ENCODE results near the gene SMYD3.

Gene SMYD3

DNA sequence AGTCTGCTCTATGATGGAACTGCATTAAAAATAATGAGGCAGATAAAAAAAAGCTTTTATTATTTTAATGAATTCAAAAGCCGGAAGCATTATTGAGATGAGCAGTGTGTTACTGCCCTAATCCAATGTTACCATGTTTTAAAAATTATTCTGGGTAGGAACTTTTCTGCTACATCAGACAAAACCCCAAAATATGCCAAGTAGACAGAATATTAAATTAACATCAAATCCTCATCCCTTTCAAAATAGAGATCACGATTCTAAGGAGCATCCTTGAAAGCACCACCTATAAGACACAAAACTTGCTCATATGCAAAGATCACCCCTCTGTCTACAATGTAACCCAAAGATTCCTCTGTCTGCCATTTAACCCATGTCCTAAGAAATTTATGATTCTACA lies 357.5 kb downstream of the SMYD3 start:
- ChIA-PET POLR2A (no interaction called here), CTCF (no interaction called here)
- TF ChIP-seq FOXM1 (IDR thresholded peaks at IDR 0.05; ENCODE audit: borderline replicate concordance) (no peak), ELF4 (IDR thresholded peaks at IDR 0.05) (no peak), ZNF384 (IDR thresholded peaks at IDR 0.05) (no peak), SP1 (IDR thresholded peaks at IDR 0.05) (no peak)
- DNase-seq (ENCODE audit: extremely low spot score) = no peak

- ChIA-PET CTCF (no interaction called here), POLR2A (no interaction called here)
- no peak for DNase-seq (ENCODE audit: extremely low spot score)
- TF ChIP-seq TARDBP (IDR thresholded peaks at IDR 0.05) (no peak), SUZ12 (IDR thresholded peaks at IDR 0.05) (no peak)
Observed at GRCh38 chr1:246147524-246148461, 359.3 kb downstream of the SMYD3 start.

GRCh38 chr1:246146804-246147523 lies 360.1 kb downstream of the SMYD3 start:
- ChIA-PET POLR2A (no interaction called here), CTCF (no interaction called here)
- TF ChIP-seq SP1 (IDR thresholded peaks at IDR 0.05) (no peak), LEF1 (IDR thresholded peaks at IDR 0.05; ENCODE audit: borderline replicate concordance) (no peak), FOXA1 (IDR thresholded peaks at IDR 0.05) (no peak), HDGF (IDR thresholded peaks at IDR 0.05; ENCODE audit: borderline replicate concordance) (no peak)
- no peak for DNase-seq (ENCODE audit: extremely low spot score)

- DNase-seq (ENCODE audit: extremely low spot score) = no peak
- ChIA-PET CTCF (no interaction called here), POLR2A (no interaction called here)
- no peak for TF ChIP-seq CTBP1 (IDR thresholded peaks at IDR 0.05; ENCODE audit: borderline replicate concordance)
- no peak for TF ChIP-seq LEF1 (IDR thresholded peaks at IDR 0.05; ENCODE audit: borderline replicate concordance)
- no peak for TF ChIP-seq SP1 (IDR thresholded peaks at IDR 0.05)
- TF ChIP-seq FOXM1 (IDR thresholded peaks at IDR 0.05; ENCODE audit: borderline replicate concordance) = no peak
- TF ChIP-seq ZNF384 (IDR thresholded peaks at IDR 0.05) = no peak
- TF ChIP-seq ARNT (IDR thresholded peaks at IDR 0.05) = no peak
- TF ChIP-seq BHLHE40 (IDR thresholded peaks at IDR 0.05; ENCODE audit: borderline replicate concordance) = no peak
- TF ChIP-seq FOXA1 (IDR thresholded peaks at IDR 0.05) = no peak
- TF ChIP-seq HDGF (IDR thresholded peaks at IDR 0.05; ENCODE audit: borderline replicate concordance) = no peak
Observed at GRCh38 chr1:246145900-246146299, 361.2 kb downstream of the SMYD3 start.

GRCh38 chr1:246144931-246145330 lies 362.1 kb downstream of the SMYD3 start:
- ChIA-PET POLR2A (no interaction called here), CTCF (no interaction called here)
- no peak for TF ChIP-seq NFRKB (IDR thresholded peaks at IDR 0.05)
- TF ChIP-seq ARNT (IDR thresholded peaks at IDR 0.05) = no peak
- no peak for TF ChIP-seq FOXK2 (IDR thresholded peaks at IDR 0.05)
- TF ChIP-seq FOXA1 (IDR thresholded peaks at IDR 0.05) = no peak
- no peak for DNase-seq (ENCODE audit: extremely low spot score)

DNA sequence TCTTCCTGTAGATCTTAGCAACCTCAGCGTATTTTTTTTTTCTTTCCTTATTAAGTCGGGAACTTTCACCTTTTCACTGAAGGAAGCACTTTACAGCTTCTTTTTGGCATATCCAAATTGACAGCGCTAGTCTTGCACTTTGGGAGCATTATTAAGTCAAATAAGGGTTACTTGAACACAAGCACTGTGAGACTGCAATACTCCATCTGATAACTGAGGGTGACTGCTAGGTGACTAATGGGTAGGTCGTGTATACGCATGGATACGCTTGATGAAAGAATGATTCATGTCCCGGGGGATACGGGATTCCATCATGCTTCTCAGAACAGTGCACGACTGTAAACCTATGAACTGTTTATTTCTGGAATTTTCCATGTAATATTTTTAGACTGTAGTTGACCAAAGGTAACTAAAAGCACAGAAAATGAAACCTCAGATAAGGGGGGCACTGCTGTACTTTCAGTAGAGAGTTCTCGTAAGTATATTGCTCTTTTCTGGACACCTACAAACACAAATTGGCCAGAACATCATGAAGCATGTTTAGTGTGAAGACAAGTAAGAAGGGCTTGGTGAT lies 364.7 kb downstream of the SMYD3 start:
- DNase-seq (ENCODE audit: extremely low spot score) = no peak
- ChIA-PET CTCF (no interaction called here), POLR2A (no interaction called here)
- no peak for TF ChIP-seq L3MBTL2 (conservative IDR thresholded peaks at IDR 0.05)
- TF ChIP-seq ARNT (IDR thresholded peaks at IDR 0.05) = no peak
- no peak for TF ChIP-seq FOXA1 (IDR thresholded peaks at IDR 0.05)
- TF ChIP-seq TARDBP (IDR thresholded peaks at IDR 0.05) = no peak
- no peak for TF ChIP-seq SP1 (IDR thresholded peaks at IDR 0.05)
- no peak for TF ChIP-seq FOXK2 (IDR thresholded peaks at IDR 0.05)
- no peak for TF ChIP-seq HDGF (IDR thresholded peaks at IDR 0.05; ENCODE audit: borderline replicate concordance)
- no peak for TF ChIP-seq PKNOX1 (IDR thresholded peaks at IDR 0.05)
- no peak for TF ChIP-seq LEF1 (IDR thresholded peaks at IDR 0.05; ENCODE audit: borderline replicate concordance)
- no peak for TF ChIP-seq CTBP1 (IDR thresholded peaks at IDR 0.05; ENCODE audit: borderline replicate concordance)

DNA sequence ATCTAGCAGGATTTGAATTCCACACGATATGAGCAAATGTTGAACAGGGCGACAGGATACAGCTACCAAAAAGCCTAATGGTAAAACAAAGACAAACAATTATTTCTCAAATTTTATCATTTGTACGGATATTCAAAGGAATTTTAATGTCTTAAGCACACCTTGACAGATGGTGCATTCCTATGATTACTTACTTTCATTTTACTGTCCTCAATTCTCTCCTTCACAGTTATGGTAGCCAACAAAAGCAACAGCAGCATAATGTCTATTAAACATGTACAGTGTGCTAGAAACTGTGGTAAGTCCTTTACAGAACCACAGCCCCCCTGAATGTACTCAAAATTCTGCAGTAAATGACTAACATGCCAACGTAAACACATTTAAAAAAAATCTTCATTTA lies 365.8 kb downstream of the SMYD3 start:
- POLR2A ChIA-PET = no interaction called here
- no peak for DNase-seq (ENCODE audit: extremely low spot score)
- CTCF ChIA-PET = no interaction called here
- no peak for TF ChIP-seq ARNT (IDR thresholded peaks at IDR 0.05)

DNA sequence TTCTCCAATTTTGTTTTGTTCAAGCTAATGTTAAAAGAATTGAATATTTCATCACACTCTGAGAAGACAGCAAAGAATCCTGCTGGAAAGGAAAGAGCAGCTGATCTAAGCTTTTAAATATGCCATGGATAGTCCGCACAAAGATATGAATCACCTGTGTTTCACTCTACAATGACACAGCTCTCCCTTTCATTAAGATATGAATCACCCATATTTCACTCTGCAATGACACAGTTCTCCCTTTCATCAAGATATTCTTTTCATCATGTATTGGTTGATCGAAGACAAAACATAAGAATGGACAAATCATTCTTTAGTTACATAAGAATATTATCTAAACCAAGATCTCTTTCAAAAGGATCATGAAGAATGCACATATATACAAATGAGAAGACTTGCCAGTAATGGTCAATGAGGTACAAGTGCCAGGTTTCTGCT lies 367.3 kb downstream of the SMYD3 start:
- ChIA-PET CTCF (no interaction called here), POLR2A (no interaction called here)
- no peak for DNase-seq (ENCODE audit: extremely low spot score)
- no peak for TF ChIP-seq LEF1 (IDR thresholded peaks at IDR 0.05; ENCODE audit: borderline replicate concordance)
- no peak for TF ChIP-seq FOXK2 (IDR thresholded peaks at IDR 0.05)
- no peak for TF ChIP-seq SP1 (IDR thresholded peaks at IDR 0.05)
- TF ChIP-seq BHLHE40 (IDR thresholded peaks at IDR 0.05; ENCODE audit: borderline replicate concordance) = no peak
- no peak for TF ChIP-seq TARDBP (IDR thresholded peaks at IDR 0.05)
- TF ChIP-seq CTBP1 (IDR thresholded peaks at IDR 0.05; ENCODE audit: borderline replicate concordance) = no peak
- no peak for TF ChIP-seq ELF4 (IDR thresholded peaks at IDR 0.05)
- TF ChIP-seq L3MBTL2 (conservative IDR thresholded peaks at IDR 0.05) = no peak
- TF ChIP-seq FOXA1 (IDR thresholded peaks at IDR 0.05) = no peak
- no peak for TF ChIP-seq SUZ12 (IDR thresholded peaks at IDR 0.05)
- TF ChIP-seq HDGF (IDR thresholded peaks at IDR 0.05; ENCODE audit: borderline replicate concordance) = no peak
- no peak for TF ChIP-seq ZNF384 (IDR thresholded peaks at IDR 0.05)
- no peak for TF ChIP-seq FOXM1 (IDR thresholded peaks at IDR 0.05; ENCODE audit: borderline replicate concordance)

All from HEK293T (cell line).